Common myeloid progenitor, CD34-positive (primary cell): ENCODE results near the gene SSBP3.

Source experiments
- CTCF ChIA-PET: fragments of 350-600 bp; sonication (Branson Sonifier 250); formaldehyde crosslinking; loops from one replicate; lab custom pipeline; 2021; ENCODE audit warnings: antibody characterized with exemption; lab: Charles Lee
- POLR2A ChIA-PET: fragments of 350-600 bp; sonication (Branson Sonifier 250); formaldehyde crosslinking; loops from one replicate; lab custom pipeline; 2021; ENCODE audit warnings: antibody characterized with exemption; lab: Charles Lee
- DNase-seq, 3 donors: peaks; one replicate each; pipeline versions ENCODE4 v3.0.0 to v3.0.0-alpha.2; 2013
- H3K27ac ChIP-seq, 2 experiments: 1 replicate in 1 of 2; 2 replicates in 1 of 2; pipeline ENCODE4 v1.7.0; 2013; ENCODE audit warnings: inconsistent platforms in 2 of 2, low read length in 2 of 2, mild to moderate bottlenecking in 2 of 2, low read depth in 1 of 2, moderate library complexity in 1 of 2; ENCODE audit not compliant: severe bottlenecking in 2 of 2, insufficient read depth in 1 of 2, poor library complexity in 1 of 2
- H3K27me3 ChIP-seq, 5 experiments: replicated peaks in 2 of 5; 1 replicate in 3 of 5; 2 replicates in 2 of 5; pipeline versions ENCODE4 v1.6.1 to v1.7.0; 2013; ENCODE audit warnings: low read length in 4 of 5, mild to moderate bottlenecking in 2 of 5, moderate library complexity in 2 of 5, inconsistent platforms in 1 of 5; ENCODE audit not compliant: insufficient read depth in 5 of 5, control insufficient read depth in 4 of 5
- H3K36me3 ChIP-seq, 4 experiments: 1 replicate in 2 of 4; 2 replicates in 2 of 4; pipeline versions ENCODE4 v1.6.1 to v1.7.0; 2013; ENCODE audit warnings: low read length in 3 of 4, control low read depth in 1 of 4, mild to moderate bottlenecking in 1 of 4; ENCODE audit not compliant: control insufficient read depth in 4 of 4, insufficient read depth in 4 of 4
- H3K4me1 ChIP-seq, 4 experiments: 1 replicate in 3 of 4; 2 replicates in 1 of 4; pipeline versions ENCODE4 v1.6.1 to v1.7.1; 2013; ENCODE audit warnings: low read length in 3 of 4, mild to moderate bottlenecking in 3 of 4, control low read depth in 1 of 4, inconsistent platforms in 1 of 4, moderate library complexity in 1 of 4; ENCODE audit not compliant: control insufficient read depth in 4 of 4, insufficient read depth in 4 of 4; ENCODE audit errors: control extremely low read depth in 1 of 4
- H3K4me3 ChIP-seq, 7 experiments: 1 replicate in 4 of 7; 2 replicates in 3 of 7; pipeline versions ENCODE4 v1.5.1 to v1.7.0; 2013; ENCODE audit warnings: mild to moderate bottlenecking in 7 of 7, low read length in 6 of 7, moderate library complexity in 6 of 7, inconsistent platforms in 2 of 7, low read depth in 2 of 7, control low read depth in 1 of 7; ENCODE audit not compliant: insufficient read depth in 4 of 7, control insufficient read depth in 1 of 7; ENCODE audit errors: extremely low read depth in 1 of 7
- H3K9me3 ChIP-seq, 5 experiments: 1 replicate in 4 of 5; 2 replicates in 1 of 5; pipeline versions ENCODE4 v1.6.1 to v1.7.1; 2013; ENCODE audit warnings: low read length in 4 of 5, mild to moderate bottlenecking in 2 of 5, inconsistent platforms in 1 of 5, low read depth in 1 of 5, moderate library complexity in 1 of 5; ENCODE audit not compliant: control insufficient read depth in 4 of 5, insufficient read depth in 2 of 5; ENCODE audit errors: control extremely low read depth in 1 of 5
- WGBS: methylation state at CpG from one replicate; pipeline ENCODE4 v1.1.5; 2013; ENCODE audit not compliant: insufficient coverage; 5-methylcytosine and 5-hydroxymethylcytosine counted together

SSBP3 gene

GRCh38 chr1:54250670-54251069, 155.5 kb downstream of the SSBP3 start:
- Histone ChIP-seq H3K27me3 (no peaks in the 10 kb centered on the region), H3K9me3 (no peaks in the 10 kb centered on the region), H3K4me3 (no peak overlapping the region), H3K36me3 (peaks cover 10 to 77% (median 48%) of the 10 kb centered on the region in 4 experiments), H3K4me1 (peaks cover 0 to 20% (median 15%) of the 10 kb centered on the region in 4 experiments), H3K27ac (no peak overlapping the region)
- 97% methylated on average over 12 of the region's 12 CpGs for WGBS
- ChIA-PET POLR2A (interaction anchor here (0.6 kb wide), 1 partner anchor 544 kb away, joined by 3 read pairs; no protein-coding TSS in a partner anchor), CTCF (no interaction called here)
- no peak for DNase-seq

GRCh38 chr1:54249819-54250435, 156.3 kb downstream of the SSBP3 start:
- Histone ChIP-seq H3K27ac (no peak overlapping the region), H3K27me3 (no peaks in the 10 kb centered on the region), H3K9me3 (no peaks in the 10 kb centered on the region), H3K4me3 (no peak overlapping the region), H3K36me3 (peaks cover 10 to 80% (median 55%) of the 10 kb centered on the region in 4 experiments), H3K4me1 (peaks cover 0 to 16% (median 14%) of the 10 kb centered on the region in 4 experiments)
- POLR2A ChIA-PET: no interaction called here
- CTCF ChIA-PET: no interaction called here
- WGBS: 81% methylated on average over 6 of the region's 9 CpGs
- no peak for DNase-seq

- peaks cover 0 to 8% (median 7%) of the 10 kb centered on the region in 4 experiments for H3K4me1 ChIP-seq
- H3K36me3 ChIP-seq: peaks cover 10 to 84% (median 58%) of the 10 kb centered on the region in 4 experiments
Measured at GRCh38 chr1:54248966-54249365, 157.2 kb downstream of the SSBP3 start.

GRCh38 chr1:54247863-54248515, 158.2 kb downstream of the SSBP3 start:
- no peaks in the 10 kb centered on the region for H3K4me1 ChIP-seq
- POLR2A ChIA-PET: no interaction called here
- 95% methylated on average over 11 of the region's 11 CpGs for WGBS

More at GRCh38 chr1:54248966-54249365, 157.2 kb downstream of the SSBP3 start:
- CTCF ChIA-PET: no interaction called here
- Histone ChIP-seq H3K27ac (peak overlapping the region in 1 of 2 experiments; percentile 11), H3K4me3 (no peak overlapping the region), H3K9me3 (no peaks in the 10 kb centered on the region), H3K27me3 (no peaks in the 10 kb centered on the region)
- no peak for DNase-seq
- POLR2A ChIA-PET: no interaction called here
- 96% methylated on average over 2 of the region's 4 CpGs for WGBS

GRCh38 chr1:54246116-54246721, 160.0 kb downstream of the SSBP3 start:
- H3K27ac ChIP-seq: no peak overlapping the region
- no peak overlapping the region for H3K4me3 ChIP-seq
- POLR2A ChIA-PET: no interaction called here
- no peaks in the 10 kb centered on the region for H3K9me3 ChIP-seq
- 100% methylated on average over 8 of the region's 10 CpGs for whole genome bisulfite sequencing
- peaks cover 15 to 92% (median 64%) of the 10 kb centered on the region in 4 experiments for H3K36me3 ChIP-seq
- H3K4me1 ChIP-seq: no peaks in the 10 kb centered on the region
- DNase-seq: no peak
- CTCF ChIA-PET: no interaction called here
- no peaks in the 10 kb centered on the region for H3K27me3 ChIP-seq

More at GRCh38 chr1:54247863-54248515, 158.2 kb downstream of the SSBP3 start:
- H3K4me3 ChIP-seq: no peak overlapping the region
- H3K27ac ChIP-seq: peak overlapping the region in 1 of 2 experiments; percentile 7
- H3K27me3 ChIP-seq: no peaks in the 10 kb centered on the region
- H3K36me3 ChIP-seq: peaks cover 14 to 87% (median 62%) of the 10 kb centered on the region in 4 experiments
- no peaks in the 10 kb centered on the region for H3K9me3 ChIP-seq
- CTCF ChIA-PET: no interaction called here
- DNase-seq: no peak

GRCh38 chr1:54245501-54245900, 160.7 kb downstream of the SSBP3 start:
- Histone ChIP-seq H3K4me1 (no peaks in the 10 kb centered on the region), H3K27me3 (no peaks in the 10 kb centered on the region), H3K4me3 (no peak overlapping the region), H3K27ac (no peak overlapping the region), H3K36me3 (peaks cover 9 to 92% (median 65%) of the 10 kb centered on the region in 4 experiments), H3K9me3 (no peaks in the 10 kb centered on the region)
- ChIA-PET CTCF (no interaction called here), POLR2A (no interaction called here)
- WGBS: 100% methylated on average over 3 of the region's 4 CpGs
- DNase-seq: no peak

- Histone ChIP-seq H3K4me3 (no peak overlapping the region), H3K36me3 (peaks cover 8 to 87% (median 63%) of the 10 kb centered on the region in 4 experiments), H3K4me1 (no peaks in the 10 kb centered on the region), H3K27ac (no peak overlapping the region), H3K27me3 (no peaks in the 10 kb centered on the region), H3K9me3 (no peaks in the 10 kb centered on the region)
- WGBS: 98% methylated on average over 6 of the region's 7 CpGs
- ChIA-PET CTCF (no interaction called here), POLR2A (no interaction called here)
- no peak for DNase-seq
Measured at GRCh38 chr1:54244655-54245054, 161.5 kb downstream of the SSBP3 start.
